GM19397 (cell line): ENCODE measurements around the gene WDR76.

Experiments used
- ATAC-seq: cut with Tn5 transposase; IDR thresholded peaks from one replicate; pipeline ENCODE4 v1.9.1; 2021; ENCODE audit warnings: mild to moderate bottlenecking, moderate library complexity; ENCODE audit not compliant: unreplicated experiment

The WDR76 gene

GRCh38 chr15:43876872-43877271, 50.1 kb downstream of the WDR76 start:
- ATAC-seq: no peak

DNA sequence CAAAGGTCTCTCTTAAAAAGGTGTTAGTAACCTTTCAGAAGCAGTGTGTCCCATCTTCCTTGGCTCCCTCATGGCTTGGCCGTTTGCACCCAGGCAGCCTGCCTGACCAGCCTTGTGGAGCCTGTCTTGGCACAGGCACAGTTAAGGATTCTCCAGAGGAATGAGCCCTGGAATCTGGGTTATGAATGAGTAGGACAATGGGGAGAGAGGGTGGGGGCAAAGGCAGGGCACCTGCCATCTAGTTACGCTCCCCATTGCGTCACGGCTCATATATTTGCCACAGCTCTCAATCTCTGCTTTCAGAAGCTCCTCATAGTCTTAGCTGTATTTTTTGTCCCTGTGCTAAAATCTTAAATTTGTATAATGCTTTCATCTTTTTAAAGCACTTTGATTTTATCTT, 50.6 kb downstream of the WDR76 start:
- no peak for ATAC-seq

GRCh38 chr15:43878446-43878845, 51.6 kb downstream of the WDR76 start:
- no peak for ATAC-seq

DNA sequence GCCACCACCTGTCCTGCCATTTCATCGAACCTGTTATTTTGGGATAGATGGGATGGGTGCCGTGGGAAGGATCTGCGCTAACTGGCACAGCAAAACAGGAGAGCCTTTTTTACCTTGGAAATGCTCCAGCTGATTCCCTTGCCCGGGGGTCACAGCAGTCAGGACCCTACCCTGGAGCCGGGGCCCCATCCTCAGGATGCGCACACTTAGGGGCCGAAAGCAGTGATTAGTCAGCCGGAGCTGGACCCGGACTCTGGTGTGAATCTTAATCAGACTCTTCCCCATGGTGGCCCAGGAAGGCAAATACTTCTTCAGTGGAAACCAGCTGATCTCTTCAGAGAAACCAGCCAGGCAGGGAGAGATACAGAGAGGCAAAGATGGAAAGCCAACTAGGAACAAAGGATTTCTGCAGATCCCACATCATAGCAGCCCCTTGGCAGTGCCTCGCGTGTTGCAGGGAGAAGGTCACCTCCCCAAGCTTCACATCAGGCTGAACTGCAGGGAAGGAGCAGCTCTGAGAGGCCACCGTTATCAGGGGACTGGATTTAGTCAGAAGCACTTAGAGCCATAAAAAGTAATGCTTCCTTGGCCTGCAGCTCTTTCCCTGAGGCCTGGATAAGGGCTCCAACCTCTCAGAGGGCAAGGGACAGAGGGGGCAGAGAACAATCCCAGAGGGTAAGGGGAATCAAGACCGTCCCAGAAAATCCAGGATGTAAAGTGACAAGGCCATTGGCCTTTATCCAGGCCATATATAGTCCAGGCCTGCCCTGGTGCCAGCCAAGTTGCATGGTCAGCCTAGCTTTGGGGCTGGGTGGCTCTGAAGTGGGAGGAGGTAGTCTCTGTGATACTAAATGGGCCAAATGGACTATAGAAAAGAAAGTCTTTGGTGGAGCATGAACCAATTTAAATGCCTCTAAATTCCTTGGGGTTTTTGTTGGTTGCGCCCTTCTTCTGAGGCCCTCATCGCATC, 52.9 kb downstream of the WDR76 start:
- no peak for ATAC-seq

DNA sequence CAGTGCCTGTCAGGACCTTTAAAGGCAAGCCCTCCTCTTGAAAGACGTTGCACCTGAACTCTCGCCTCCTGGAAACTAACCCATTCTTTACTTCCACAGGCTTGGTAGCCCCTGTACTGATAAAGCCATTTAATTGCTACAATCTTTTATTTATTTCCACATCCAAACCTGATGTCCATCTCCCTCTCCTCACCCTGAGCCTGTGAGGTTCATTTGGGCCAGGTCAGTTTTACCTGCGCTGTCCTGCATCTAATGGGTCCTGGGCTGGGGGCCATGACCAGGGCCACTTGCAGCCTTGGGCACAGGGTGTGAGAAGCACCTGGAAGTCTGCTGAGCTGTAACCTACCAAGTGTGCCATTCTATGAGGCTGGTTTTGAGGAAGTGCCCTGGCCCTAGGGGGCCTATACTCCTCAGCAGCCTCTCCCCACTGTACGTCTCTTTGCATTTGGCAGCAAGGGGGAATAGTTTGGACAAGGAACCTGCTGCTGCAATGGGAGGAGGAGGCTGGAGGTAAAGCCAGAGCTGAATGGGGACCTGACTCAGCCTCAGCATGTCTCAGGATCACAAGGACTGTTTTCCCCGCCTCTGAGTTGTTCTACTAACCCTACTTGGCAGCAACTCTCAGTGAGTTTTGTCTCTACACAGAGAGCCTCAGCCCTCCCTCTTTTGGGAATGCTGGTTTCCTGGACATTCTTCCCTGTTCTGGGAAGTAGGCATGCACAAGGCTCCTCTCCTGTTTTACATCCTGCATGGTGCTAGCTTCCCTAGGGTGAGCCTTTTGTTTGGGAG, 53.8 kb downstream of the WDR76 start:
- ATAC-seq: no peak

- ATAC-seq: no peak
These were observed 54.4 kb downstream of the WDR76 start for GRCh38 chr15:43881245-43881644.

GRCh38 chr15:43881944-43882343, 55.1 kb downstream of the WDR76 start:
- no peak for ATAC-seq

DNA sequence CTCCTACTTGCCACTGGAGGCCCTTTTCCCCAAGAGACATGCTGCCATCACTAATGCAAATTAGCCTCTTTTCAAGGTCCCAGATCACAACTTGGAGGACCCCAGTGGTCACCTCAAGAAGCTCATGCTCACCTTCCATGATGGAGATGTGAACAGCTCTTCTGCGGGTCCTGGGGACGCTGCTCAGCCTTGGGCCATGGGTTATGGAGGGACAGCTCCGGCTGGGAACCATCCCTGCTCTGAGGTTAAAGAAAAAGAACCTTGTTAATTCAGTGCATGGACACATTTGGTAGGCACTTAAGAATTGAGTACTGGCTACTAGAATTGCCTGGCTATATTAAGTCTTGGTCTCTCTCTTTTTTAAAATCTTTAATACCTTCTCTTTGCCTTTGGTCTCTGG, 56.8 kb downstream of the WDR76 start:
- ATAC-seq: no peak

DNA sequence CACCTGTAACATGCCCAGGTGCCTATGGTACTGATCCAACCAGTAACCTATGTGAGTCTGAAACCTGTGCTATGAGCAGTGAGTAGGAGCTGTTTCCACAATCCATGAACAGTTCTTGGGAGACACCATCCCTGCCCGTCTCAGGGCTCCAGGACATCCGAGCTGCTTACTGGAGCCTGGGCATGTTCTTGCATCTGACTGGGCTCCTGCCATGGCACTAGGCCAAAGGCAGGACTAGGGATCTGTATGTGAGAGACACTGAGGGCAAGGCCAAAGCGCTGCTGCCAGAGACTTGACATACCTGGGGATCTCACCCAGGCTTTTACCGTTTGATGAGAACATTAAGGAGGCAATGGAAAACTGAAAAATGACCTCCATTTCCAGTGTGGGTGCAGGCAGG, 59.8 kb downstream of the WDR76 start:
- ATAC-seq: no peak

GRCh38 chr15:43887901-43888300, 61.1 kb downstream of the WDR76 start:
- ATAC-seq: no peak

DNA sequence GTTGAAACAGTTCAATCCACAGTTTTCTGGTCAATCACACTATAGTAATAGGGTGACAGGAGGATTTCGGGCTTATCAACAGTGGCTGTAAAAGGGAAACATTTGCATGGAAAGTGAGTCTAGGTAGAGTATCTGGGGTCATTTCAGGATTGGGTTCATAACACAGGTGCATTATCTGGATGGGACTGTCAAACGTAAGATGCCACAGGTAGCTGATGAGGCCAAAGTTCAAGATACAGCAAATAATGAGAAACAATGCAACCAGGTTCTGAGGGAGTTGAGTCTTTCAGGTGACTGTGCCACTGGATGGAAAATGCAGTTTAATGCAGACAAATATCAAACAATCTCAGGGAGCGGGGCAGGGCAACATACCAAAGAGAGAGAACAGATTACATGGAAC, 62.2 kb downstream of the WDR76 start:
- ATAC-seq: no peak

DNA sequence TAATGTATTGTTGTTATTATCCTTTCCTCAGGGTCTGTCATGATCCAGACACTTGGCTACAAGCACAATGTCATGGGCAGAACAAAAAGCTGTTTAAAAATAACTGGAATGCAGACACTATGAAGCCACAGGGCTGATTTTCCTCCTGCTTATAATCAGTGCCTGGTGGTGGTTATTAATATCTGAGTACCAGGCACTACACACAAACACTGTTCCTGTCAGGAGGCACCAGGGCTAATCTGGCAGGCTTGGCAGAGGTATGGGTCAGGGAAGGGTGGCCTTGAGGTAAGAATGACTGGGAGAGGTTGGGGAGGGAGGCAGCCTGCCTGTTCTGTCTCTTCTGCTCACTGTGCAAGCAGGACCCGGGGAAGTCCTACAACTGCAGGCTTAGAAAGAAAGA, 67.2 kb downstream of the WDR76 start:
- ATAC-seq: no peak

DNA sequence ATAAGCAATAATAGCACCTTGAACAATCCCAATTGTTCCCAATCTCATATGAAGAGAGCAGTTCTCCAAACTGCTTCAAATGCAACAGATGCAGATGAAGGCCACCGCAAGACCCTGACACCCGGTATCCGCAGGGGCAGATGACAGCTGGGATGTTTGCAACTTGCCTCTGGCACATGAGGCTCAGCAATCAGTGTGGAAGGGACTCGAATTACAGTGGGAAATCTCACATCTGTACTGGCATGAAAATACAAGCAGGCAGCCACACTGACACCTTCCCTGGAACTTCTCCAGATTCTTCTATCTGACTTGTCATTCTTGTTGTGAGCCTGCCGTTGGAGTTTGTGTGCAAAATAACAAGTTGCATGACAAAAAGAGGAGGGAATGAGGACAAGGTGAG, 68.8 kb downstream of the WDR76 start:
- no peak for ATAC-seq

GRCh38 chr15:43896543-43896942, 69.7 kb downstream of the WDR76 start:
- no peak for ATAC-seq

DNA sequence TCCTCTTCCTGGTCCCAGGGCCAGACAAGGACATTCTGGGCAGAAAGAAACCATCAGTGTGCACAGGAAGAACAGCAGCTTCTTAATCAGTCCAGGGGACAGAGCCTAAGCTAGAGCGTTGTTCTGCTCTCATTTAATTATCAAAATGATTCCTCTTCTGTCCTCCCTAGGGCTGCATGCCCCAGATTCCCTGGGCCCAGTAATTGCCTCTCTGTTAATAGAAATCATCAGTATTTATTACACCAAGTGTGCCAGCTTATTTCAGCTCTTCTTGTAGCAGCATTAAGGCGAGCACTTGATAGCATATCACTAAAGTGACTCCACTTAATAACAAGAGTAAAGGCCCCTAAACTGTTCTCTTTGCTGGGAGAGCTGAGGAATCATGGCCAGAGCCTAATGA, 72.1 kb downstream of the WDR76 start:
- ATAC-seq: no peak

- ATAC-seq: no peak
These were observed 73.1 kb downstream of the WDR76 start for GRCh38 chr15:43899928-43900327.

GRCh38 chr15:43900996-43901395, 74.2 kb downstream of the WDR76 start:
- no peak for ATAC-seq

DNA sequence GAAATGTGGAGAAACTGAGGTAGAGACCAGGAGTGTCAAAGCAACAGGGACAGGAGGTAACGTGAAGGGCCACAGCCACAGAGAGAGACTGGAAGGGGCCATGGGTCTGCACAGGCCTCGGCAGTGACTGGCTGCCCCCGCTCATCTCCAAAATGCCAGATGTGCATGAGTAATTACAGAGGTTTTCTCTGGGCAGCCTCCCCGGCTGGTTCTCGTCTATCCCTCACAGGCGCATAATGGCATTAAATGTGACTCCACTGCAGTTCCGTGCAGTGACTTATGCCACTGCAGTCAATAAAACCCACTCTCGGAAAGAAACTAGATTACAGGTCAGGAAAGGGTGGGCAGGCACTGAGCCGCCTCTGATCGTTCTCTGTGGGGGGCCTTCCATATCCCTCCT, 74.7 kb downstream of the WDR76 start:
- ATAC-seq: no peak

DNA sequence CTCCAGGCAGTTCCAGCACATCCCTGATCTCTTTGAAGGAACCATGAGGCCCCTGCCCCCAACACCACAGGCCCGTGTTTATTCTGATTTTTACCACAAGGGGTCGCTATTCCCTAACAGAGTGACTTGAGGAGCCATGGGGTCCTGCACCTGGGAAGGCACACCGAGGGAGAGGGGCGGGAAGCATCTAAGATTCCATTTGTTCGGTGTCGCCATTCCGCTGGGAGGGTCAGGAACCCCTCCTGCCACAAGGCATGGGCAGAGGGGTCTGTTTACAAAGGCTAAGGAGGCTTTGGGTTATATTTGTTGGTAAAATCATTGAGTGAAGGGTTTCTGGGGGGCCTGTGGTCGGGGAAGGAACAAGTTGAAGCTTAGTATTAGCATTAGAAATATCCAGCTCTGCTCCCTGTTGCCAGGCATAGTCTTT, 77.1 kb downstream of the WDR76 start:
- ATAC-seq: no peak

DNA sequence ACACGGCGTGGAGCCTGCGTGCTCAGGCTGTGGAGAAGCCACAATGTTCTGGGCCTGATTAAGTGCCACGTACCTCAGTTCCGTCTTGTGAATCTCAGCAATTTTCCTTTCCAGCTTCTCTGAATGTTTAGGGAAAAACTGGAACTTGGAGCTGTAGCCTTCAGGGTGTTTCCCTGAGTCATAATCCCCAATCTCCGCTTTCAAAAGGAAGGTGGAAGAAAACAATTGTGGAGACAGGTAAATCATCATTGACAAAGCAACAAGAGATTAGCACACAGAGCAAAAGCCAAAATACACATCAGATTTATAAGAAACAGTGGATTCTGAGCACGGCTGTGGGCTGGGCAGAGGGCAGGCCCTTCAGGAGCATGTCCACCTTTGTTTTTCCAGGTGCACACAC, 79.0 kb downstream of the WDR76 start:
- ATAC-seq: no peak

- ATAC-seq: no peak
These were observed 81.8 kb downstream of the WDR76 start for GRCh38 chr15:43908516-43909050.
